ENCODE data around the gene DQX1.
"Not testable (repeated sequence)": the region's sequence is repeated elsewhere in the genome, so short reads cannot be mapped to it uniquely, and the experiment has no call there.

Gene DQX1, protein sequence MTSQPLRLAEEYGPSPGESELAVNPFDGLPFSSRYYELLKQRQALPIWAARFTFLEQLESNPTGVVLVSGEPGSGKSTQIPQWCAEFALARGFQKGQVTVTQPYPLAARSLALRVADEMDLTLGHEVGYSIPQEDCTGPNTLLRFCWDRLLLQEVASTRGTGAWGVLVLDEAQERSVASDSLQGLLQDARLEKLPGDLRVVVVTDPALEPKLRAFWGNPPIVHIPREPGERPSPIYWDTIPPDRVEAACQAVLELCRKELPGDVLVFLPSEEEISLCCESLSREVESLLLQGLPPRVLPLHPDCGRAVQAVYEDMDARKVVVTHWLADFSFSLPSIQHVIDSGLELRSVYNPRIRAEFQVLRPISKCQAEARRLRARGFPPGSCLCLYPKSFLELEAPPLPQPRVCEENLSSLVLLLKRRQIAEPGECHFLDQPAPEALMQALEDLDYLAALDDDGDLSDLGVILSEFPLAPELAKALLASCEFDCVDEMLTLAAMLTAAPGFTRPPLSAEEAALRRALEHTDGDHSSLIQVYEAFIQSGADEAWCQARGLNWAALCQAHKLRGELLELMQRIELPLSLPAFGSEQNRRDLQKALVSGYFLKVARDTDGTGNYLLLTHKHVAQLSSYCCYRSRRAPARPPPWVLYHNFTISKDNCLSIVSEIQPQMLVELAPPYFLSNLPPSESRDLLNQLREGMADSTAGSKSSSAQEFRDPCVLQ

DNA sequence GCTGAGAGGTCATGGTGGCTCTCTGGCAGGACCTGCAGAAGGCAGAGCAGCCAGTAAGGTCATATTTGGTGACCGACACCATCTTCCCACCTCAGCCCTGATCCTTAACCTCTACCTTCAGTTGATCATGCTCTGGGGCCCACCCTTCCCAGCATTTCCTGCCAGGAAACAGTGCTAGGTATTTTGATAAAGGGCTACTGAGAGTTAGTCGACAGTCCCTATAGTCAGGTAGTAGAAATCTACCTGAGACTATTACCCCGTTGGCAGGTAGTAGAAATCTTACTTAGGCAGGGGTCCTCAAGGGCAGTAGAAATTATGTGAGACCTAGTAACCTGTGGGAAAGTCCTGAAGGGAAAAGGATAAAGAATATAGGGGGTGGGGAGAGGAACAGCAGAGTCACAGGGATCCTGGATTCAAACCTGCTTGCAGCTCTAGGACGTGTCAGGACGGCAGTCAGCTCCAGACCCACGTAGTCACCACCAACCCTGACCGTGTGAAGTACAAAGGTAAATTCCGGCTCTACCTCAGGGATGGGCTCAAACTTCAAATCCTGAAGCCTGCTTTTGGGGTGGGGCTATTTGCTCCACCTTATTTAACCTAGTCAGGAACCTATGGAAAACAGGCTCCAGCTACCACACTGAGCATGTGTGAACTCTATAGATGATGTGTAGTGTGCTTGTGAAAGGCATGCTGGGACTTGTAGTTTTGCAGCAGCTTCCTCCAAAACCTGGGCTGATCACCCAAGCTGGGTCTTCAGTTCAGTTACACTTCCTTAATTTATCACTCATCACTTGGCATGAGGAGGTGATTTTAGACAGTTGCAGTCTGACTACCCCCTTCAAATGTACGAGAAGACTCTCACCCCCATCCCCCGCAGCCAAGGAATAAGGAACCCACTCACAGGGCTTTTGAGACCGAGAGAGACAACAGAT, at the start of gene DQX1:
TSS of gene DQX1 (minus strand) at position 515 of the 932 bp plus-strand sequence. CDS start at position 13, 502 bp downstream.
- no peak for DNase-seq

DNA sequence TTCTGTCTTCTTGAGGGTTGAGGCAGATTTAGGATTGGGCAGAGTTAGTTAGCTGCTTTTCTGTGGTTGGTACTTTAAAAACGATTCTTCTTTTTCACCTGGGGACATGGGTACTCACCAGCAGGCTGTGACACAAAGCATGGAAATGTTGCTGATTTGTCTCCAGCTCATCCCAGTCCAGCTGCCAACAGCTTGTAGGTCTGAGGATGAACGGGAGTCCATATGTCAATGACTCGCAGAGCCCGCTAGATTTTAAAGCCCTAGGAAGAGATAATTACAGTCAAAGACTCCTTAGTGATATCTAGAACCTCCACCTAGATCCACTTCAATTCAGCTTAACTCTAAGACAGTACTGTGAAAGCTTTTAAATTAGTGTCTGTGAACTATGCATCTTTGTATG, 49.3 kb upstream of the DQX1 start:
- DNase-seq = no peak

DNA sequence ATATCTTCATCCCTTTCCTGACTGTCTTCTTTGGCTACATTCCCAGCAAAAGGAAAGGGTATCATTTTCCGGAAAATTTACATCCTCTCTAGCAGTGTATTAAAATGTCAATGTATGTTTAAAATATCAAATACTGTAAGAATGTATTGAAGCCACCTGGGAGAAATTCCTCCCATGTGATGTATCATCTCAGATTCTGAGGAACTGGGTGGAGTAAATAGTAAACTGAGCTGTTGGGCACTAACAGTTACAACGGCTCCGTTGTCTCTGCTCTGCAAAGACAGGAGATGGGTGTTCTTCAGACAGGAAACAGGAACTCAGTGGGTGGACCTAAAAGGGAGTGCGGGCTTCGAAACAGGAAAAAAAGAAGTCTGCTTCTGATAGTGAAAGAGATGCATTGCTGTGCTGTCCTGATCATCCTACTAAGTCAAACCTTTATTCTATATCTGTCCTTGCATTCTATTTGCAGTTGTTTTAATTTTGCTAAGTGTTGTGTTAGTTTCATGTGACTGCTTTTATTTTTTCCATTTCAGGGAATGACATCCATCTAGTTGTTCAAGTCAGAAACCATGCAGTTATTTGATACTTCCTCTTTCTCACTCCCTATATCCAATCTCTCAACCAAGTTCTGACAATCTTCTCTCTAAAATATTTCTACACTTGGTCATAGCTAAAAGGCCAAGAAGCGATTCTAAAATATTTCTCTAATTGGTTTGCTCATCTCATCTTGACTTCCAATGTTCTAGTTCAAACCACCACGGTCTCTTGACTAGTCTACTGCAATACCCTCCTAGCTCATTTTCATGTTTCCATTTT, 47.9 kb upstream of the DQX1 start:
- DNase-seq = no peak

DNA sequence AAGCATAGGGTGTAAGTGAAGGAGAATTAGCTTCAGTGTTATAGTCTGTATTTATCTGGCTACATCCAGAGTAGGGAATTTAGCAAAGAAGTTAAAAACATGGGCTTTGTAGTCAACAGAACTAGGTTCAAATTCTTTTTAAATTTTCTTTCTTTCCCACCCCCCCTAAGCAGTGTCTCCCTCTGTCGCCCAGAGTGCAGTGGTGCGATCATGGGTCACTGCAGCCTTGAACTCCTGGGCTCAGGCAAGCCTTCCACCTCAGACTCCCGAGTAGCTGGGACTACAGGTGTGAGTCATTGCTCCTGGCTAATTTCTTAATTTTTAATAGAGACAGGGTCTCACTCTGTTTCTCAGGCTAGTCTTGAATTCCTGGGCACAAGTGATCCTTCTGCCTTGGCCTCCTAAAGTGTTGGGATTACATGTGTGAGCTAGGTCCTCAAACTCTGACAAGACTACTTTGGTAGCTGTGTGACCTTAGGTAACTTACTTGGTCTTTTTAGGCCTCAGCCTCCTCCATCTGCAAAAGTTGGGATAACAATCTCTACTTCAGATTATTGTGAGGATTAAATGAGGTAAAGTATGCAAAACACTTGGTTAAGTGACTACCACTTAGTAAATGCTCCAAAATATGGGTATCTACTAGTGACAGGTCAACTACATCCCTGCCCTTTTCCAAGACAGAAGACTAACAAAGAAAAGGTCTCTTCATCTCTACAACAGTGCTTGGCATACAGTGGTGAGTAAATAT, 46.3 kb upstream of the DQX1 start:
- DNase-seq = no peak

DNA sequence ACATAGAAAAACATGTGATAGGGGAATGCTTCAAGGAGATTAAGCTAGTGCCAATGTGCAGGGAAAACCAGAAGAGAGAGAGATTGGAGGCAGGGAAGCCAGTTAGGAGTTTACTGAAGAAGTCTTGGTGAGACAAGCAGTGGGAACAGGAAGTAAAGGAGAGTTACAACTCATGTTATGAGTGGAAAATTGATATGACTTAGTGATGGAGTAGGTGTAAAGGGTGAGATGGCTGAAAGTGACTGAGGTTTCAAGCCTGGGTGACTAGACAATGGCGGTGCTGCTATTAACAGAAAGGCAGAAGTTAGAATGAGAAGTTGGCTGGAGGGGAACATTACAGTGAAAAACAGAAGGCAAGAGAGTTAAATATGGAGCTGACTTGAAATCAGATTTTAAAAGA, 45.0 kb upstream of the DQX1 start:
- DNase-seq = no peak

DNA sequence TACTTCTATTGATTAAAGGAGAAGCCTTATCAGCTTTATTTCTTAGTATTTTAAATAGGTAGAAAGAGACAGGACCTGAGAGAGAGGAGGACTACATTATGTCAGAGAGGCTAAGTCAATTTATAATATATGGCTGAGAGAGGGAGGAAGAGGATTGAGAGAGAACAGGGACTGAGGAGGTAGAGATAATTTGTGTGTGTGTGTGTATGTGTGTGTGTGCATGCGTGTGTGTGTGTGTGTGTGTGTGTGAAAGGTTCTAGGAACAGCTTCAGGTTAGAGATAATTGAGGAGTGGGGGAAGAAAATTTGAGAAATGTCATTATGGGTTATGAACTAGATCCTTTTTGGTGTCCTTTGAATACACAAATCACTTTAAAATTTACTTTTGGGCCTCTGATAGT, 43.7 kb upstream of the DQX1 start:
- no peak for DNase-seq

DNA sequence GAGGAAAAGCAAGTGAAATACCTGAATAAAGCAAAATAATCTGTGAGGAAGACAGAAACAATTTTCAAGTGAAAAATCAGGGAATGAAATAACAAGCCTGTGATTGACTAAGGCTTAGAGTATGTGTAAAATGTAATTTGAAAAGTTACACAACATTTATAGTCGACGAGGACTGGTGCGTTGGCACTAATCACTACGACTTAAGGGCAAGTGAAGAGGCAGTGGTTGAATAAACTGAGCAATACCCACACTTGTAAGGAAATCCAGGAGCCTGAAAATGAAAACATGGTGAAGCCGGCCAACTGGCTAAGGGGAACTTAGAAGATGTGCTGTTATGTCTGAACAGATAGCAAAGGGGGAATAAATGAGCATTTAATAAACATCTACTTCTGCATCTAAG, 41.9 kb upstream of the DQX1 start:
- no peak for DNase-seq

DNA sequence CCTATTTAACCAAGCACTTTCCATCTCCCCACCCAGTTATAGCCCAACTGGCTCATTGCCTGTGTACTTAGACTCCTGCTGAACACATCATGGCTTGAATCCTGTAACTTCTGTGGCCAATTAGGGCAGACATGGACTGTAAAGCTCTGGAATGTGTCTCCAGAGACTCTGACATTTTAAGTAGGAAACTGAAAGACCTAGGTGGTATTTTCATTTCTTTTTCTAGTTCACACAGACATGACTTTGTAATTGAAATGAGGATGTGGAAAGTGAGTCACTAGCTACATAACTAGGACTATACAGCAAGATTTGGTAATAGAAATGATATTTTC, 40.7 kb upstream of the DQX1 start:
- DNase-seq = no peak

DNA sequence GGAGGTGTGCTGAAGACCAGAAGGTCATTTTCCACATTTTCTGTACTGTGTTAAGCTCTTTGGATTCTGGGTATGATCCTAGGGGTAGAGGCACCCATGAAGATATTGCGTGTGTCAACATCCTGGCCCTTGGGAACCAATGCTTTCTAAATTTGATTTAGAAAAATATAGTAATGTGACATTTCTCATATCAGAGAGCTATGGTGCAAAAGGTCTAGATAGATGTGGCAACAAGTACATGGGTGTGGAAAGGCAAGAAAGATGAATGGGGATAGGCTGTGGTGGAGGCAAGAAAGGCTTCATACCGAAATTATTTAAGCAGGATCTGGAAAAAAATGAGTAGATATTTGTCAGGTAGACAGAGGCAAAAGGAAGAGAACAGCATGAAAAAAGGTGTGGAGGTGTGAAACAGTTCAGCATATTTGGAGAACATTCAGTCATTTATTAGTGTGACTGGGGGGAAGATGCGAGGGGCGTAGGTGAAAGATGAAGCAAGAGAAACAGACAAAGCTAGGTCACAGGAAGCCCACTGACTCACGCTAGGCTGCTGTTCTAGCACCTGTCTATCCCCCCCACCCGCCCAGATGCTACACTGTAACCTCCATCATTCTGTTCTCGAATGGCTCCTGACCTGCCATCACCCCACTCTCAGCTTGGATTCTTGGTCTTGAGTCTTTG, 40.2 kb upstream of the DQX1 start:
- no peak for DNase-seq

DNA sequence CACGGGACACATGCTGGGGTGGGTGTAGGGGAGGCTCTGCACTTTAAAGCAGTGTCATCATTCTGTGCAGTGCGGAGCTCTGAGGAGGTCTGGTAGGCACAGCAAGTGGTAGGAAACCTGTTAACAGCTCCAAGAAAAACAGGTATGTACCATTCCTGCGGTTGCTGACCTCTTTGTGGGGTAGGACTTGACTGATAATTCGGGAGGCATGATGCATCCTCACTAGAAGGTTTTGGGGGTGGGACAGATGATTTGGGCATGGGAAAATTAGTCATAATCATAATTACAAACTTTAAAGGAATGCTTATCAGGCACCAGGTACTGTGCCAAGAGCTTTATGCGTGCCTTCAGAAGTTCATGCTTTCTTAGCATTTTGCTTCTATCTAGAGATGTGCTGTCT, 38.2 kb upstream of the DQX1 start:
- DNase-seq = no peak

DNA sequence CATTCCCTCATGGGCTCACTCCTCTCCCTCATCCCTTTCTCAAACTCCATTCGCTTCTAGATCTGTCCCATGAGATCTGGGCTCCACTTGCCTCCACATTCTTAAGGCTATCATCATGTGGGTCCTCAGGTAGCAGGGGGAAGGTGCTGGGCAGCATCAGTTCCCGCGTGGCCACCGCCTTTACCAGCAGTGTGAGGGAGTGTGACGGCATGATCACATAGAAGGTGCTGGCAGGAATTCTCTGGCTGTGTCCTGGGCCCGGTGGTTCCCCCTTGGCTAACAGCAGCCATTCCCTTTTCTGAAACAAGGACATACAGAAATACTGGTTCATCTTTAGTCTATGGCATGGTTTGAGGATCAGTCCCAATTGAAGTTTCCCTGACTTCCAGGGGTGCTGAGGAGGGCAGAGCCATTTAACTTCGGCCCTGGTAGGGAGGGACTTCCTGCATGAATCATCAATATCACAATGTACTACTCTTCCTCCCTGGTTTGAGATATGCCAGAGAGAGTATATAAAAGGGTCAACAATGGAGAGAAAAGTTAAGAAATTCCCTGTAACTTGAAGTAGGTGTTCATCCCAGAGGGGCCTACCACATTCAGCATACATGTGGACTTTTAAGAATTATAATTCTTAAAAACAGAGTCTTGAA, 36.2 kb upstream of the DQX1 start:
- no peak for DNase-seq

DNA sequence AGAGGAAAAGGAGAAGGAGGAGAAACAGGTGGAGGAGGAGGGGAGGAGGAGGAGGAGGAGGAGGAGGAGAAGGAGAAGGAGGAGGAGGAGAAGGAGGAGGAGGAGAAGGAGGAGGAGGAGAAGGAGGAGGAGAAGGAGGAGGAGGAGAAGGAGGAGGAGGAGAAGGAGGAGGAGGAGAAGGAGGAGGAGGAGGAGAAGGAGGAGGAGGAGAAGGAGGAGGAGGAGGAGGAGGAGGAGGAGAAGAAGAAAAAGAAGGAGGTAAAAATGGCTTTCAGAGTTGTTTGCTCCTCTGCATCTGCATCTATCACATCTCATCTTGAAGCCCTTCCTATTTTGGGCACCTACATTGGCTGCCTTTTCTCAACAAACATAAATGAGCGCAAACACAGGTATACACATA, 35.0 kb upstream of the DQX1 start:
- not testable (repeated sequence) for DNase-seq

DNA sequence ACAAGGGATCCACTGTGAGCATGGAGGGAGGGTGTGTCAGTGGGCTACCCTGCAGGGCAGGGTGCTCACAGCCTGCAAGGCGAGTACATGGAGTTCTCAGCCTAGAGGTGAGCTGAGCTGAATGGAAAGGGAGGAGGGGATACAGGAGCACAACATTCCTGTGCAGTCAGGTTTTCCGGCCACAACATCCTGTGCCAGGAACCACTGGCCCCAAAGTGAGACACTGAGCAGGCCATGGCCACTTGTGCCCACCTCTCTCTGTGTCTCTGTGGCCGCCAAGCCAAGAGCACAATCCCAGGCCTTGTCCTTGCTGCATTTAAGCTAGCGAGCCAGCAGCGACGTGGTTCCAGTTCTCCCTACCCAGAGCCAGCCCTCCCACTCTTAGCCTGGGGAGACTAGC, 34.6 kb upstream of the DQX1 start:
- no peak for DNase-seq

DNA sequence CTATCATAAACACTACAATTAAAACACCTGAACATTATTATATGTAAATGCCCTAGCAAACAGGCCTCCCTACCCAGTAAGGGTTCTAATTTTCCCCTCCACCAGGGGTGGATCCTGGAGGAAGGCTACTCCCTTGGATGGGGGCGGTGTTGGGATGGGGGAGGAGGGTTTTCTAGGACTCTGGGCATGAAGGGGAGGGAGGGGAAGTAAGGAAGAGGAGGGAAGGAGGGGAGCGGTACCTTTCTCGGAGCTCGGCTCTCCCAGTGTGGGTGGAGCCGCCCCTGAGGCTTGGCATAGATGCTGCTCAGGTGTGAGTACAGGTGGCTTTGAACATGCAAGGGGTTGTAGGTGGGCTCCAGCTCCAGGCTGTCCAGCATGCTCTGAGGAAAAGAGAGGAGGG, 33.9 kb upstream of the DQX1 start:
- no peak for DNase-seq

DNA sequence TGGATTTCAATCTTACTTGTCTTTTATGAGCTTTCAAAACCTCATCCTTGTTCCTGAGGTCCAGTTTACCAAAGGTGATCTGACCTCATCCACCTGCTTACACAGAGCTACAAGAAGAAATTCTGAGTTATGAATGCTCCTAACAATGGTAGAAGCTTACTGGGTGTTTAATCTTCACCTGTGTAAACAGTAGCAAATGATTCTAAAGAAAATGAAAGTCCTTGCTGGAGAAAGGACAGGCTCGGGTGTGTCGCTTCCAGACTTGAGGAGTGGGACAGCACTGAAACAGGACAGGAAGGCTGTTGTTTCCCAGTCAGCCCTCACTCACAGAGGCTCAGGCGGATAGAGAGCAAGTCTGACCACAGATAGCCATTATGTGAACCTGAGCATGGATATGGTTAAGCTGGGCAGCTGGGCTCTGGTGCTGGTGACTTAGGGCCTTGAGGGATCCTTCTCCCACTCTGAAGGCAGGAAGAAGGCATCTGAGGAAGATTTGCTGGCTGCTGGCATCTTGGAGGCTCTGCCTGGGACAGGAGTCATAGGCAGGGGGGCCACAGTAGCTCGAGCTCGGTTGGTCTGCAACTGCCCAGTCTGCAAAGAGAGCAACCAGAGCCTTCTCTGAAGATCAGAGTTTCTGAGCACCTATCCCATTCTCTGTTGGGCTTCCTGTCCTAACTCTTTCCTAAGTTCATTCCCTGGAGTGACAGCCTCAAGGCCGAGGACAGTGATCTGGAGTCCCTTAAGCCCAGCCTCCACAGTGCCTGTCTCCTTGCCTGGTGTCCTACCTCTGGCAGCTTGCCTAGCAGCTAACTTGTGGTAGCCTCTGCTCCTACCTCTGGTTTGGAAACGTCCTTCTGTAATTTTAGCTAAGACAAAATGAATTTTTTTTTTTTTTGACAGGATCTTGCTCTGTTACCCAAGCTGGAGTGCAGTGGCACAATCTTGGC, 32.5 kb upstream of the DQX1 start:
- no peak for DNase-seq

DNA sequence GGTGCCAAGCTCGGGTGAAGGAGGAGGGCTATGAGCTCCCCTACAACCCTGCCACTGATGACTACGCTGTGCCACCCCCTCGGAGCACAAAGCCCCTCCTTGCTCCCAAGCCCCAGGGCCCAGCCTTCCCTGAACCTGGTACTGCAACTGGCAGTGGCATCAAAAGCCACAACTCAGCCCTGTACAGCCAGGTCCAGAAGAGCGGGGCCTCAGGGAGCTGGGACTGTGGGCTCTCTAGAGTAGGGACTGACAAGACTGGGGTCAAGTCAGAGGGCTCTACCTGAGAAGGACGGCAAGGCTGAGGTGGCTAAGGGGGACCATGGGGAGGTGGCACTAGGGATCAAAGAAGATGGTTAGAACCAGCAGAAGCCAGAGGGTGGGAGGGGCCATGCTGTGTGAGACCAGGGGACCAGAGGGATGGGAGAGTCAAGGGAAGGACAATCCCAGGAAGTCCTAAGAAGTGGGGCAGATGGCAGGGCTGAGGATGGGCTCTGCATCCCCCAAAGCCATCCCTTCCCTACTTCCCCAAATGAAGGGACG, 30.9 kb upstream of the DQX1 start:
- DNase-seq = no peak

DNA sequence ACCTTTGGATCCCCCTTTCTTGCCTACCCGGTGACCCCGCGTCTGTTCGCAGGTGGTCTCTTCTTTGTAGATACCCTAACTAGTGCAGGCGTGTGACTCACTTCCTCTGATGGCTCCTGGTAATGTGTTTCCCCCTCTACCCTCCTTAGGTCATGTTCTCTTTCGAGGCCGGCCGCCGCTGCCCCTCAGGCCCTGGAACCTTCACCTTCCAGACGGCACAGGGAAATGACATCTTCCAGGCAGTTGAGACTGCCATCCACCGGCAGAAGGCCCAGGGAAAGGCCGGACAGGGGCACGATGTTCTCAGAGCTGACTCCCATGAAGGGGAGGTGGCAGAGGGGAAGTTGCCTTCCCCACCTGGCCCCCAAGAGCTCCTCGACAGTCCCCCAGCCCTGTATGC, 30.1 kb upstream of the DQX1 start:
- no peak for DNase-seq

DNA sequence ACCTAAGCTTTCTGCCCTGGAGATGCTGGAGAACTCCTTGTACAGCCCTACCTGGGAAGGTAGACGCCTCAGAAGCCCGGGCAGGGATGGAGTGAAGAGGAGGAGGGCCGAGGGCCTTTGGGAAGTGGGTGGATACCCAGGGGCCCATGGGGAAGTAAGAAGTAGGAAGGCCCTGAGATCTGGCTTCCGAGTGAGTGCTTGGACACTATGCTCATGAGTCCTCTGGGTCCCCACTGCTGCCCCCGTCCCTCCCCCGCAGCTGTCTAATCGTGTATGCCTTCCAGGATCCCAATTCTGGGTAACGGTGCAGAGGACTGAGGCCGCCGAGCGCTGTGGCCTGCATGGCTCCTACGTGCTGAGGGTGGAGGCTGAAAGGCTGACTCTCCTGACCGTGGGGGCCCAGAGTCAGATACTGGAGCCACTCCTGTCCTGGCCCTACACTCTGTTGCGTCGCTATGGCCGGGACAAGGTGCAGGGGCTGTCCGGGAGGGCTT, 29.6 kb upstream of the DQX1 start:
- DNase-seq = no peak
